Measurements from ENCODE around the gene TIMM13. TPM values are rescaled to one million over a fixed set of nuclear protein-coding genes. Genes with fewer than 3 reads are reported as not detected.
A peak's percentile ranks its signal among the peaks of the same experiment; 100 is the strongest.

TIMM13 gene
- total and polyA plus RNA-seq, 9 of the 15 experiments (the other 6 are each of a cell fraction or from before 2014, with no cell fraction given), result 17.6 to 215 (median 71.8) TPM

- TF ChIP-seq, protein P1, sequence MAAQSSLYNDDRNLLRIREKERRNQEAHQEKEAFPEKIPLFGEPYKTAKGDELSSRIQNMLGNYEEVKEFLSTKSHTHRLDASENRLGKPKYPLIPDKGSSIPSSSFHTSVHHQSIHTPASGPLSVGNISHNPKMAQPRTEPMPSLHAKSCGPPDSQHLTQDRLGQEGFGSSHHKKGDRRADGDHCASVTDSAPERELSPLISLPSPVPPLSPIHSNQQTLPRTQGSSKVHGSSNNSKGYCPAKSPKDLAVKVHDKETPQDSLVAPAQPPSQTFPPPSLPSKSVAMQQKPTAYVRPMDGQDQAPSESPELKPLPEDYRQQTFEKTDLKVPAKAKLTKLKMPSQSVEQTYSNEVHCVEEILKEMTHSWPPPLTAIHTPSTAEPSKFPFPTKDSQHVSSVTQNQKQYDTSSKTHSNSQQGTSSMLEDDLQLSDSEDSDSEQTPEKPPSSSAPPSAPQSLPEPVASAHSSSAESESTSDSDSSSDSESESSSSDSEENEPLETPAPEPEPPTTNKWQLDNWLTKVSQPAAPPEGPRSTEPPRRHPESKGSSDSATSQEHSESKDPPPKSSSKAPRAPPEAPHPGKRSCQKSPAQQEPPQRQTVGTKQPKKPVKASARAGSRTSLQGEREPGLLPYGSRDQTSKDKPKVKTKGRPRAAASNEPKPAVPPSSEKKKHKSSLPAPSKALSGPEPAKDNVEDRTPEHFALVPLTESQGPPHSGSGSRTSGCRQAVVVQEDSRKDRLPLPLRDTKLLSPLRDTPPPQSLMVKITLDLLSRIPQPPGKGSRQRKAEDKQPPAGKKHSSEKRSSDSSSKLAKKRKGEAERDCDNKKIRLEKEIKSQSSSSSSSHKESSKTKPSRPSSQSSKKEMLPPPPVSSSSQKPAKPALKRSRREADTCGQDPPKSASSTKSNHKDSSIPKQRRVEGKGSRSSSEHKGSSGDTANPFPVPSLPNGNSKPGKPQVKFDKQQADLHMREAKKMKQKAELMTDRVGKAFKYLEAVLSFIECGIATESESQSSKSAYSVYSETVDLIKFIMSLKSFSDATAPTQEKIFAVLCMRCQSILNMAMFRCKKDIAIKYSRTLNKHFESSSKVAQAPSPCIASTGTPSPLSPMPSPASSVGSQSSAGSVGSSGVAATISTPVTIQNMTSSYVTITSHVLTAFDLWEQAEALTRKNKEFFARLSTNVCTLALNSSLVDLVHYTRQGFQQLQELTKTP (IDR thresholded peaks at IDR 0.05; ENCODE audit: low read depth in 1 of 2, partially characterized antibody in 2 of 2), result peak; percentile 49 to 94
- TF ChIP-seq ELF1 (tag; IDR thresholded peaks at IDR 0.05) (peak; percentile 98), ETV1 (tag; conservative IDR thresholded peaks at IDR 0.05; ENCODE audit: low read depth) (peak; percentile 73), PHF20 (IDR thresholded peaks at IDR 0.05; ENCODE audit: partially characterized antibody) (peak; percentile 63), ZNF311 (CRISPR knock-in tag; IDR thresholded peaks at IDR 0.05) (0 out of 2 replicates have a peak, but pooled peaks have one; percentile 38), CCNT2 (IDR thresholded peaks at IDR 0.05; ENCODE audit: borderline replicate concordance, extremely low read depth, insufficient read length, low read depth, low read length) (peak; percentile 64), HNRNPUL1 (IDR thresholded peaks at IDR 0.05; ENCODE audit: low read length) (no peak), ELF2 (CRISPR knock-in tag; IDR thresholded peaks at IDR 0.05) (peak; percentile 97), NR2C1 (IDR thresholded peaks at IDR 0.05) (peak; percentile 69; the same call in 1 of the 2 replicates), NR2C1 (tag; IDR thresholded peaks at IDR 0.05) (peak; percentile 83), SMAD3 (CRISPR knock-in tag; conservative IDR thresholded peaks at IDR 0.05) (0 out of 2 replicates have a peak, but pooled peaks have one; percentile 46), KDM5B (IDR thresholded peaks at IDR 0.05; ENCODE audit: insufficient replicate concordance, low read depth, low read length) (peak; percentile 55), ZNF431 (CRISPR knock-in tag; IDR thresholded peaks at IDR 0.05) (no peak; the same call in 1 of the 2 replicates), RFX7 (CRISPR knock-in tag; IDR thresholded peaks at IDR 0.05) (0 out of 2 replicates have a peak, but pooled peaks have one; percentile 22), NFIC (IDR thresholded peaks at IDR 0.05) (peak; percentile 26; the same call in 1 of the 2 replicates), RBFOX2 (IDR thresholded peaks at IDR 0.05; ENCODE audit: low read depth, low read length) (peak; percentile 95)
- TF ChIP-seq, protein P2, sequence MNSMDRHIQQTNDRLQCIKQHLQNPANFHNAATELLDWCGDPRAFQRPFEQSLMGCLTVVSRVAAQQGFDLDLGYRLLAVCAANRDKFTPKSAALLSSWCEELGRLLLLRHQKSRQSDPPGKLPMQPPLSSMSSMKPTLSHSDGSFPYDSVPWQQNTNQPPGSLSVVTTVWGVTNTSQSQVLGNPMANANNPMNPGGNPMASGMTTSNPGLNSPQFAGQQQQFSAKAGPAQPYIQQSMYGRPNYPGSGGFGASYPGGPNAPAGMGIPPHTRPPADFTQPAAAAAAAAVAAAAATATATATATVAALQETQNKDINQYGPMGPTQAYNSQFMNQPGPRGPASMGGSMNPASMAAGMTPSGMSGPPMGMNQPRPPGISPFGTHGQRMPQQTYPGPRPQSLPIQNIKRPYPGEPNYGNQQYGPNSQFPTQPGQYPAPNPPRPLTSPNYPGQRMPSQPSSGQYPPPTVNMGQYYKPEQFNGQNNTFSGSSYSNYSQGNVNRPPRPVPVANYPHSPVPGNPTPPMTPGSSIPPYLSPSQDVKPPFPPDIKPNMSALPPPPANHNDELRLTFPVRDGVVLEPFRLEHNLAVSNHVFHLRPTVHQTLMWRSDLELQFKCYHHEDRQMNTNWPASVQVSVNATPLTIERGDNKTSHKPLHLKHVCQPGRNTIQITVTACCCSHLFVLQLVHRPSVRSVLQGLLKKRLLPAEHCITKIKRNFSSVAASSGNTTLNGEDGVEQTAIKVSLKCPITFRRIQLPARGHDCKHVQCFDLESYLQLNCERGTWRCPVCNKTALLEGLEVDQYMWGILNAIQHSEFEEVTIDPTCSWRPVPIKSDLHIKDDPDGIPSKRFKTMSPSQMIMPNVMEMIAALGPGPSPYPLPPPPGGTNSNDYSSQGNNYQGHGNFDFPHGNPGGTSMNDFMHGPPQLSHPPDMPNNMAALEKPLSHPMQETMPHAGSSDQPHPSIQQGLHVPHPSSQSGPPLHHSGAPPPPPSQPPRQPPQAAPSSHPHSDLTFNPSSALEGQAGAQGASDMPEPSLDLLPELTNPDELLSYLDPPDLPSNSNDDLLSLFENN (IDR thresholded peaks at IDR 0.05; ENCODE audit: low read depth in 2 of 2, low read length in 2 of 2), result peak; percentile 11 to 44; a peak in 1 of 4 replicates
- TF ChIP-seq, protein P3, sequence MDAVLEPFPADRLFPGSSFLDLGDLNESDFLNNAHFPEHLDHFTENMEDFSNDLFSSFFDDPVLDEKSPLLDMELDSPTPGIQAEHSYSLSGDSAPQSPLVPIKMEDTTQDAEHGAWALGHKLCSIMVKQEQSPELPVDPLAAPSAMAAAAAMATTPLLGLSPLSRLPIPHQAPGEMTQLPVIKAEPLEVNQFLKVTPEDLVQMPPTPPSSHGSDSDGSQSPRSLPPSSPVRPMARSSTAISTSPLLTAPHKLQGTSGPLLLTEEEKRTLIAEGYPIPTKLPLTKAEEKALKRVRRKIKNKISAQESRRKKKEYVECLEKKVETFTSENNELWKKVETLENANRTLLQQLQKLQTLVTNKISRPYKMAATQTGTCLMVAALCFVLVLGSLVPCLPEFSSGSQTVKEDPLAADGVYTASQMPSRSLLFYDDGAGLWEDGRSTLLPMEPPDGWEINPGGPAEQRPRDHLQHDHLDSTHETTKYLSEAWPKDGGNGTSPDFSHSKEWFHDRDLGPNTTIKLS (IDR thresholded peaks at IDR 0.05; ENCODE audit: borderline replicate concordance, low read depth), result peak; percentile 86
Measured at GRCh38 chr19:2427429-2428320, at the start of gene TIMM13 (continued).

Data from K562 (cell line).